ENCODE results near the gene LIME1. TPM values are rescaled to one million over a fixed set of nuclear protein-coding genes. Genes with fewer than 3 reads are reported as not detected.
A peak's percentile ranks its signal among the peaks of the same experiment; 100 is the strongest.

The LIME1 gene
- polyA plus RNA-seq, 1 experiment = 1.5 TPM

- Histone ChIP-seq H3K27me3 (ENCODE audit: control insufficient read depth, insufficient read depth, low read length) (no peaks in the 10 kb centered on the region), H3K4me3 (ENCODE audit: low read depth, low read length) (no peak overlapping the region), H3K27ac (ENCODE audit: low read depth, low read length) (peak overlapping the region; percentile 96), H3K9me3 (ENCODE audit: control insufficient read depth, insufficient read depth, low read length) (no peaks in the 10 kb centered on the region; the same call in 1 of the 2 replicates)
- CTCF ChIA-PET = no interaction called here
- TF ChIP-seq CTCF (IDR thresholded peaks at IDR 0.05; ENCODE audit: low read depth, low read length) = no peak
- DNase-seq (ENCODE audit: low read depth, low spot score) = no peak
- POLR2A ChIA-PET = interaction anchor here (0.5 to 2.4 kb wide), 9 partner anchors 9 to 167 kb away, joined by 3 to 11 read pairs (median 3); partner anchors contain the start of genes ARFRP1, PTK6, TPD52L2 and ZGPAT
Measured at GRCh38 chr20:63697868-63698545, 38.5 kb upstream of the LIME1 start.

GRCh38 chr20:63698739-63699465 is 37.6 kb upstream of the LIME1 start:
- Histone ChIP-seq H3K4me3 (ENCODE audit: low read depth, low read length) (peak overlapping the region; percentile 13; the same call in 1 of the 2 replicates), H3K9me3 (ENCODE audit: control insufficient read depth, insufficient read depth, low read length) (no peaks in the 10 kb centered on the region; the same call in 1 of the 2 replicates), H3K27me3 (ENCODE audit: control insufficient read depth, insufficient read depth, low read length) (no peaks in the 10 kb centered on the region), H3K27ac (ENCODE audit: low read depth, low read length) (peak overlapping the region; percentile 96)
- DNase-seq (ENCODE audit: low read depth, low spot score) = peak; percentile 70
- CTCF ChIA-PET = interaction anchor here (1.0 kb wide), 1 partner anchor 281 kb away, joined by 3 read pairs; no protein-coding TSS in a partner anchor
- no peak for TF ChIP-seq CTCF (IDR thresholded peaks at IDR 0.05; ENCODE audit: low read depth, low read length)
- POLR2A ChIA-PET = interaction anchor here (0.5 to 2.4 kb wide), 7 partner anchors 9 to 297 kb away, joined by 3 to 11 read pairs (median 4); partner anchors contain the start of genes ARFRP1, PTK6 and ZGPAT

GRCh38 chr20:63699466-63700198 is 36.8 kb upstream of the LIME1 start:
- Histone ChIP-seq H3K4me3 (ENCODE audit: low read depth, low read length) (no peak overlapping the region), H3K27ac (ENCODE audit: low read depth, low read length) (peak overlapping the region; percentile 96), H3K27me3 (ENCODE audit: control insufficient read depth, insufficient read depth, low read length) (no peaks in the 10 kb centered on the region), H3K9me3 (ENCODE audit: control insufficient read depth, insufficient read depth, low read length) (no peaks in the 10 kb centered on the region; the same call in 1 of the 2 replicates)
- POLR2A ChIA-PET = interaction anchor here (0.6 to 2.4 kb wide), 4 partner anchors 8 to 296 kb away, joined by 3 to 11 read pairs (median 5); partner anchors contain the start of genes ARFRP1 and ZGPAT
- DNase-seq (ENCODE audit: low read depth, low spot score) = no peak
- TF ChIP-seq CTCF (IDR thresholded peaks at IDR 0.05; ENCODE audit: low read depth, low read length) = no peak
- CTCF ChIA-PET = interaction anchor here (1.0 kb wide), 1 partner anchor 280 kb away, joined by 3 read pairs; no protein-coding TSS in a partner anchor

GRCh38 chr20:63700199-63701050 is 36.0 kb upstream of the LIME1 start:
- Histone ChIP-seq H3K4me3 (ENCODE audit: low read depth, low read length) (no peak overlapping the region), H3K27me3 (ENCODE audit: control insufficient read depth, insufficient read depth, low read length) (no peaks in the 10 kb centered on the region), H3K27ac (ENCODE audit: low read depth, low read length) (peak overlapping the region; percentile 96), H3K9me3 (ENCODE audit: control insufficient read depth, insufficient read depth, low read length) (no peaks in the 10 kb centered on the region; the same call in 1 of the 2 replicates)
- ChIA-PET CTCF (no interaction called here), POLR2A (interaction anchor here (0.9 to 2.4 kb wide), 2 partner anchors 18 to 40 kb away, joined by 3 to 6 read pairs; no protein-coding TSS in a partner anchor)
- no peak for DNase-seq (ENCODE audit: low read depth, low spot score)
- no peak for TF ChIP-seq CTCF (IDR thresholded peaks at IDR 0.05; ENCODE audit: low read depth, low read length)

Data from AG04450 (cell line).